ENCODE measurements around the gene ST6GALNAC3. TPM values are rescaled to one million over a fixed set of nuclear protein-coding genes. Genes with fewer than 3 reads are reported as not detected.

The ST6GALNAC3 gene
- total RNA-seq, 1 donor from 2014 or later, result 7.2 TPM

- DNase-seq (ENCODE audit: low spot score), result no peak
These were observed 607.6 kb downstream of the ST6GALNAC3 start for GRCh38 chr1:76682138-76682537.

Other genes with a start within 250 kb of the ST6GALNAC3 start
- not detected for gene ASB17, start 142.3 kb upstream of the ST6GALNAC3 start, total RNA-seq (ENCODE audit: insufficient read depth, low replicate concordance)